Fibroblast of pulmonary artery (primary cell): ENCODE measurements around the gene PPP3R1.

Experiments
- DNase-seq: peaks from one replicate; pipeline ENCODE4 v3.0.0-alpha.2; 2010; ENCODE audit warnings: low read depth
- H3K4me3 ChIP-seq: replicated peaks from 2 replicates; pipeline ENCODE4 v1.5.1; 2011; ENCODE audit warnings: low read depth, mild to moderate bottlenecking, control low read depth, low read length, moderate library complexity
- TF ChIP-seq, protein P1 (sequence below): IDR thresholded peaks from 2 replicates; pipeline ENCODE4 v1.5.1; 2011; ENCODE audit warnings: mild to moderate bottlenecking, control low read depth, low read length, inconsistent platforms; ENCODE audit errors: missing control alignments

Gene PPP3R1

DNA sequence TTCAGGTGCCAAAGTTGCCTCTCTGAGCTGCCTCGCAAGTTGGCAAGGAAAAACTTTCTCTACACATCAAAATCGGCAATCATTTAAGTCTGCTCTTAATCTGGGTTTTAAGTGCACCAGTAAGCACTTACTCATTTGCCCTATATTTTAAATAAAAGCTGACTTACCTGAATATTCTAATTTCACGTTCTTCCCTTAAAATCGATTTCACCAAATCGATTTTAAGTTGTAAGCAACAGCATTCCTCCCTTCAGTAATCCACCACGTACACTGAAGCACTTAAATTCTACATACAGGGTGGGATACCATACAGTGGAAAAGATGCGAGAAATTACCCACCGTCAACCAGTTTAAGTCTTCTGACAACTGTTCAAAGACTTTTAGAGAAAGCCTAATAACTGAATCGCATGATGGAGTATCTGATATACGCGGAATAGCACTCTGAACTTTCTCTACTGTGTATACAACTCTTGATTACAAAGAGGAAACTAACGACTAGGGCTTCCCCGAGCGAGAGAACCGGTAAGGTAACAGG, 1.6 kb downstream of the PPP3R1 start:
- TF ChIP-seq, protein P1, sequence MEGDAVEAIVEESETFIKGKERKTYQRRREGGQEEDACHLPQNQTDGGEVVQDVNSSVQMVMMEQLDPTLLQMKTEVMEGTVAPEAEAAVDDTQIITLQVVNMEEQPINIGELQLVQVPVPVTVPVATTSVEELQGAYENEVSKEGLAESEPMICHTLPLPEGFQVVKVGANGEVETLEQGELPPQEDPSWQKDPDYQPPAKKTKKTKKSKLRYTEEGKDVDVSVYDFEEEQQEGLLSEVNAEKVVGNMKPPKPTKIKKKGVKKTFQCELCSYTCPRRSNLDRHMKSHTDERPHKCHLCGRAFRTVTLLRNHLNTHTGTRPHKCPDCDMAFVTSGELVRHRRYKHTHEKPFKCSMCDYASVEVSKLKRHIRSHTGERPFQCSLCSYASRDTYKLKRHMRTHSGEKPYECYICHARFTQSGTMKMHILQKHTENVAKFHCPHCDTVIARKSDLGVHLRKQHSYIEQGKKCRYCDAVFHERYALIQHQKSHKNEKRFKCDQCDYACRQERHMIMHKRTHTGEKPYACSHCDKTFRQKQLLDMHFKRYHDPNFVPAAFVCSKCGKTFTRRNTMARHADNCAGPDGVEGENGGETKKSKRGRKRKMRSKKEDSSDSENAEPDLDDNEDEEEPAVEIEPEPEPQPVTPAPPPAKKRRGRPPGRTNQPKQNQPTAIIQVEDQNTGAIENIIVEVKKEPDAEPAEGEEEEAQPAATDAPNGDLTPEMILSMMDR: no peak
- no peak for DNase-seq
- peak overlapping the region; percentile 88 for H3K4me3 ChIP-seq

DNA sequence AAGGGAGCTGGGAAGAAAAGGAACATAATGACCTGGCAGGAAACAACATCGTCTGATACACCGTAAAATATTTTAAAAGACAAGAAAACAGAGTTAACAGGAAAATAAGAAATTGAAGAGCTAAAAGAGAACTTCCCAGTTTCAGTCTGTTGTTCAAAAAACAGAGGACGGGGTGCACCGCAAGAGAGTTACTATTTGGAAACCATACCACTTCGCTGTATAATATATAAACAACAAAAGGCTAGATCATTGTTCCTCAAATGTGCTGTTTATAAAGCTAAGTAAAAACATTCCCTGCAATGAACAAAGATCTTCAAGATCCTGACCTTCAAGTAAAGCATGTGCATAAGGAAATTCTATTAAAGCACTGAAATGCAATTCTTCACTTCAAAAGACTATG, 2.1 kb downstream of the PPP3R1 start:
- DNase-seq: no peak
- H3K4me3 ChIP-seq: peak overlapping the region; percentile 88
- TF ChIP-seq, protein P1: no peak

DNA sequence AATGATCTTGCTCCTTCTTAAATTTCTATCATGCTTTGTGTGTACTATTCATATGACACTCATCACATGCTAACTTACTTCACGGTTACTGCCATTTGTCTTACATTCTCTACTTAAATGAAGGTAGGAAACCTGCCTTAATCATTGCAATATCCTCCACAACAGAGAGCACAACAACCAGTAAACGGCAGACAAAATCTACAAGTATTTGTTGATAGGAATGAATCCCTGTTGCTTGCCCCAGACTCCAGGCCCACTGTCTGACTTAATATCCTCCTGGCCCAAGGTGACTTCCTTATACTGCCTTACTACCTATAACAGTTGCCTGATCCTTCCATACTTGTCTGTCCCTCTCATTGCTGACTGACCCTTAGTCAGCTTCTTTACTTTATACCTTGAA, 3.5 kb downstream of the PPP3R1 start:
- TF ChIP-seq, protein P1: no peak
- no peak for DNase-seq
- H3K4me3 ChIP-seq: no peak overlapping the region

DNA sequence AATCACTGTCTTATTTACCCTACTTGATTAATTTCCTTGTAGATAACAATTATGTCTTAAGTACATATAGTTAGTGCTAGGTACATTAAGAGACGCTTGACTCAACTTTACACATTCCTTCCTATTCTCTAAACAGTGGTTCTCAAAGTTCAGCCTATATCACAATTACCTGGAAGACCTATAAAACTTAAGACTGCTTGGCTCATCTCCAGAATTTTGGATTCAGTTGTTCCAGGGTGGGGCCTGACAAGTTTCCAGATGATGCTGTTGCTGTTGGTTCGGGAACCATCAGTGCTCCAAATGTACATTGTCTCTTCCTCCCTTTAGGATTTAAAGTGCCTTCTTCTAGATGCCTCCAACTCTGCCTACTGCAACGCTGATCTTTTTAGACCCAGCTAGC, 4.0 kb downstream of the PPP3R1 start:
- no peak overlapping the region for H3K4me3 ChIP-seq
- TF ChIP-seq, protein P1: no peak
- DNase-seq: no peak

DNA sequence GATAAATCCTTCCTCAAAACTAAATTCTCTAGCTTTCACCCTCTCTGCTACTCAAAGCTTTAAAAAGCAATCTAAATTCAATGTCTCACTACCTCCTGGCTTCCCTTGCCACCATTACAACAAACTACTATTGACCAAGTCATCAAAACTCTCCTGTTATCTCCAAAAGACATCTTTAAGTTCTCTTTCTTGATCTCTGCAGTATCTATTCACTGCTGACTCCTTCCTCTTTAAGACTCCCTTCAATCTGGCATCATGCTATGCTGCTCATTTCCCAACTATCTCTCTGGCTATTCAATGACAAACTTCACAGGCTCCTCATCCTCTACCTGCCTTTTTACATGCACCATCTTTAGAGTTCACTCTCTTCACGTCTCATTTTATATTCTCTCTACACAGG, 5.9 kb downstream of the PPP3R1 start:
- H3K4me3 ChIP-seq: no peak overlapping the region
- TF ChIP-seq, protein P1: no peak
- no peak for DNase-seq

DNA sequence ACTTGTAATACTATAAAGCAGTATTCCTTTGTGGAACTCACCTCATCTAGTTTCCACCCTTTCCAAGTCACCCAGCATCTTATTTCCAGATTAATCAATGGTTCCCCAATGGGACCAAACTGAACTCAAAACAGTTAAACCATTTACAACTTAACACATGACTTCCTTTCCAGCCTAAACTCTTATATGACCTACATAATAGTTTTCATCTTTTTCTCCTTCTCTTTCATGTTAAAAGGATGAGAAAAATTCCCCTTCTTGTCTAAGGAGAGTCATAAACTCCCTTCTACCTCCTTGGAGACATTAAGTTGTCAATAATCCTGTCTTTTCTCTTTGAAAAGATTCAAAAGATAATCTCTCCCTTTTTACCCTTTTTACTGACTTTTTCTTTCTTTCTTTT, 6.7 kb downstream of the PPP3R1 start:
- no peak overlapping the region for H3K4me3 ChIP-seq
- TF ChIP-seq, protein P1: no peak
- no peak for DNase-seq

DNA sequence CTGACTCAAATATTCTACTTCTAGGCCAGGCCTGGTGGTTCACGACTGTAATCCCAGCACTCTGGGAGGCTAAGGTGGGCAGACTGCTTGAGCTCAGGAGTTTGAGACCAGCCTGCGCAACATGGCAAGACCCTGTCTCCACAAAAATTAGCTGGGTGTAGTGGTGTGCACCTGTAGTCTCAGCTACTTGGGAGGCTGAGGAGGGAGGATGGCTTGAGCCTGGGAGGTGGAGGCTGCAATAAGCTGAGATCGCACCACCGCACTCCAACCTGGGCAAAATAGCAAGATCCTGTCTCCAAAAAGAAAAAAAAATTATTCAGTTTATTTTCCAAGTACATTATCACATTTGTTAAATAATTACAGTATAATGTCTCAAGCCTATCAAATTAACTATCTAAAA, 7.3 kb downstream of the PPP3R1 start:
- TF ChIP-seq, protein P1: no peak
- DNase-seq: no peak
- no peak overlapping the region for H3K4me3 ChIP-seq
